ENCODE results near the gene TLX3. TPM values are rescaled to one million over a fixed set of nuclear protein-coding genes. Genes with fewer than 3 reads are reported as not detected.

Gene TLX3
- total and polyA plus RNA-seq, 2 of the 4 experiments (the other 2 are of a cell fraction) = not detected

- no peak for TF ChIP-seq RFX5 (IDR thresholded peaks at IDR 0.05; ENCODE audit: low read depth, low read length)
These were observed 7.4 kb downstream of the TLX3 start (continued) for GRCh38 chr5:171316258-171317121.

- Histone ChIP-seq H2BK20ac (ENCODE audit: low read depth, low read length) (no peak overlapping the region), H3K4me3 (ENCODE audit: insufficient read depth, low read depth, low read length) (no peak overlapping the region), H4K5ac (ENCODE audit: low read depth, low read length) (no peak overlapping the region), H4K8ac (ENCODE audit: low read depth in 2 of 2, low read length in 2 of 2) (no peak overlapping the region), H4K20me1 (ENCODE audit: insufficient read depth, low read length) (peaks cover 5% of the 10 kb centered on the region), H4K91ac (ENCODE audit: insufficient read depth, low read depth, low read length) (no peak overlapping the region), H3K9me1 (ENCODE audit: insufficient read depth, low read length) (no peaks in the 10 kb centered on the region), H2BK120ac (ENCODE audit: low read depth, low read length) (no peak overlapping the region), H3K27ac (ENCODE audit: insufficient read depth, low read length) (no peak overlapping the region), H2AK9ac (replicated peaks; ENCODE audit: low read depth, low read length, poor library complexity) (no peak overlapping the region), H2AFZ (replicated peaks; ENCODE audit: low read length, poor library complexity) (no peak overlapping the region), H2AK5ac (ENCODE audit: low read depth, low read length) (no peak overlapping the region), H3K79me1 (ENCODE audit: low read depth in 1 of 2, low read length in 2 of 2) (no peaks in the 10 kb centered on the region), H3K56ac (ENCODE audit: extremely low read depth, insufficient read depth, low read length) (no peak overlapping the region), H3K4ac (ENCODE audit: low read depth, low read length) (no peak overlapping the region), H3K9ac (ENCODE audit: low read depth, low read length) (no peak overlapping the region), H3K9me3 (ENCODE audit: control insufficient read depth, insufficient read depth, low read length) (peaks cover 7% of the 10 kb centered on the region; the same call in 1 of the 2 replicates), H2BK5ac (ENCODE audit: low read depth, low read length, poor library complexity, severe bottlenecking) (no peak overlapping the region), H2BK15ac (ENCODE audit: low read depth, low read length) (no peak overlapping the region), H3K4me1 (ENCODE audit: control insufficient read depth, insufficient read depth, low read length) (peaks cover 2% of the 10 kb centered on the region; the same call in 1 of the 2 replicates), H3K23ac (ENCODE audit: low read depth, low read length) (no peak overlapping the region), H3K14ac (replicated peaks; ENCODE audit: low read depth, low read length) (no peak overlapping the region), H3K36me3 (ENCODE audit: control insufficient read depth, insufficient read depth, low read length) (no peaks in the 10 kb centered on the region), H3K18ac (ENCODE audit: low read depth, low read length) (no peak overlapping the region), H3K27me3 (ENCODE audit: control insufficient read depth, insufficient read depth, low read length) (peaks cover 93% of the 10 kb centered on the region), H3K4me2 (ENCODE audit: low read depth, low read length) (no peak overlapping the region)
- ChIA-PET CTCF (no interaction called here), POLR2A (ENCODE audit: unreplicated experiment) (no interaction called here)
- in situ Hi-C loops (cut with MboI; ENCODE audit: low sequenced_read_pairs) (no loop called here), intact Hi-C loops (cut with micrococcal nuclease) (no loop called here), dilution Hi-C loops (cut with HindIII; ENCODE audit: low sequenced_read_pairs, unreplicated experiment) (no loop called here)
- TF ChIP-seq RCOR1 (IDR thresholded peaks at IDR 0.05; ENCODE audit: insufficient replicate concordance, low read length) (no peak), POLR2A (IDR thresholded peaks at IDR 0.05; ENCODE audit: low read depth, low read length) (no peak), SMC3 (IDR thresholded peaks at IDR 0.05; ENCODE audit: low read depth, low read length) (no peak), BHLHE40 (IDR thresholded peaks at IDR 0.05; ENCODE audit: low read depth, low read length) (no peak), MAFK (IDR thresholded peaks at IDR 0.05; ENCODE audit: low read depth, low read length) (no peak), NFE2L2 (IDR thresholded peaks at IDR 0.05; ENCODE audit: low read depth, low read length) (no peak)
- no TSS peak for BruUV-seq (replicated peaks)
- WGBS, 2 experiments (ENCODE audit: extremely low coverage in 2 of 2, insufficient read length in 1 of 2) = 11% methylated on average over 3 of the region's 11 CpGs; no CpG with 5 or more reads in 1 of the 2 experiments
- no peak for DNase-seq
- no peak for ATAC-seq (ENCODE audit: low read depth)
These were observed 8.2 kb downstream of the TLX3 start for GRCh38 chr5:171317230-171317629.
